Astrocyte (in vitro differentiated cells and primary cell): ENCODE data around the gene NRIP3. TPM values are rescaled to one million over a fixed set of nuclear protein-coding genes. Genes with fewer than 3 reads are reported as not detected.
A peak's percentile ranks its signal among the peaks of the same experiment; 100 is the strongest.

Source experiments
- DNase-seq: peaks from one replicate; pipeline ENCODE4 v3.0.0-alpha.2; 2010; ENCODE audit warnings: low read depth
- FAIRE-seq: peaks from 2 replicates; lab custom pipeline; 2011; peaks lifted over from hg19 to GRCh38; lab: Jason Lieb, UNC
- H2AFZ ChIP-seq: 2 replicates; pipeline ENCODE4 v1.6.0; 2012; ENCODE audit warnings: low read depth, low read length, inconsistent platforms
- H3K27ac ChIP-seq: 2 replicates; pipeline ENCODE4 v1.5.1; 2011; ENCODE audit warnings: low read depth, low read length, inconsistent platforms
- H3K27me3 ChIP-seq: 2 replicates; pipeline ENCODE4 v1.6.0; 2011; ENCODE audit warnings: low read length, inconsistent platforms; ENCODE audit not compliant: insufficient read depth
- H3K36me3 ChIP-seq: 2 replicates; pipeline ENCODE4 v1.5.1; 2011; ENCODE audit warnings: low read length, inconsistent platforms; ENCODE audit not compliant: insufficient read depth
- H3K4me1 ChIP-seq: 2 replicates; pipeline ENCODE4 v1.5.1; 2011; ENCODE audit warnings: low read length, inconsistent platforms; ENCODE audit not compliant: insufficient read depth
- H3K4me2 ChIP-seq: 2 replicates; pipeline ENCODE4 v1.6.0; 2012; ENCODE audit warnings: low read length, inconsistent platforms
- H3K4me3 ChIP-seq: 2 replicates; pipeline ENCODE4 v1.5.1; 2011; ENCODE audit warnings: low read depth, mild to moderate bottlenecking, low read length, inconsistent platforms; ENCODE audit not compliant: insufficient read depth
- H3K79me2 ChIP-seq: 2 replicates; pipeline ENCODE4 v1.6.0; 2012; ENCODE audit warnings: mild to moderate bottlenecking, low read length, inconsistent platforms; ENCODE audit not compliant: insufficient read depth
- H3K9ac ChIP-seq: 2 replicates; pipeline ENCODE4 v1.6.0; 2012; ENCODE audit warnings: mild to moderate bottlenecking, low read length, inconsistent platforms
- H3K9me3 ChIP-seq: 2 replicates; pipeline ENCODE4 v1.5.1; 2012; ENCODE audit warnings: low read depth, mild to moderate bottlenecking, low read length, inconsistent platforms; ENCODE audit not compliant: insufficient read depth
- H4K20me1 ChIP-seq: 2 replicates; pipeline ENCODE4 v1.6.0; 2012; ENCODE audit warnings: low read length, inconsistent platforms; ENCODE audit not compliant: insufficient read depth
- H3K27ac Mint-ChIP-seq: one replicate; pipeline ENCODE4 v1.8.0; 2021; ENCODE audit warnings: mild to moderate bottlenecking, mixed read lengths; ENCODE audit not compliant: unreplicated experiment
- H3K27me3 Mint-ChIP-seq: one replicate; pipeline ENCODE4 v1.8.0; 2021; ENCODE audit warnings: low read depth, mixed read lengths; ENCODE audit not compliant: unreplicated experiment
- H3K36me3 Mint-ChIP-seq: one replicate; pipeline ENCODE4 v1.8.0; 2021; ENCODE audit warnings: low read depth, mixed read lengths; ENCODE audit not compliant: unreplicated experiment
- H3K4me1 Mint-ChIP-seq: one replicate; pipeline ENCODE4 v1.8.0; 2021; ENCODE audit warnings: low read depth, mixed read lengths; ENCODE audit not compliant: unreplicated experiment
- H3K4me3 Mint-ChIP-seq: one replicate; pipeline ENCODE4 v1.8.0; 2021; ENCODE audit warnings: mild to moderate bottlenecking, moderate library complexity, mixed read lengths; ENCODE audit not compliant: unreplicated experiment
- H3K9me3 Mint-ChIP-seq: one replicate; pipeline ENCODE4 v1.8.0; 2021; ENCODE audit warnings: mild to moderate bottlenecking, mixed read lengths; ENCODE audit not compliant: unreplicated experiment
- CTCF ChIP-seq: IDR thresholded peaks from 2 replicates; pipeline ENCODE4 v1.5.1; 2011; ENCODE audit warnings: low read depth, mild to moderate bottlenecking, inconsistent platforms, low read length, moderate library complexity; ENCODE audit not compliant: insufficient read depth
- EZH2 ChIP-seq: IDR thresholded peaks from 2 replicates; pipeline ENCODE4 v1.6.1; 2012; ENCODE audit warnings: mild to moderate bottlenecking, low read length, inconsistent platforms; ENCODE audit not compliant: insufficient read depth
- total RNA-seq: library from RNA; stranded (reverse); gene quantifications from 2 replicates; pipeline ENCODE4 v1.2.1, GENCODE V29; 2021

NRIP3 gene
- total RNA-seq, 1 donor from 2014 or later = 11.6 TPM

- Mint-ChIP-seq H3K9me3 (no peaks in the 10 kb centered on the region), H3K4me3 (no peak overlapping the region), H3K36me3 (peaks cover 14% of the 10 kb centered on the region), H3K27ac (no peak overlapping the region), H3K4me1 (peaks cover 12% of the 10 kb centered on the region), H3K27me3 (peaks cover 6% of the 10 kb centered on the region)
- no peak for TF ChIP-seq EZH2
- TF ChIP-seq CTCF = no peak
- H4K20me1 ChIP-seq = no peaks in the 10 kb centered on the region
- no peaks in the 10 kb centered on the region for H3K4me1 ChIP-seq
- H3K4me2 ChIP-seq = no peak overlapping the region
- H3K4me3 ChIP-seq = no peak overlapping the region
- H3K9ac ChIP-seq = no peak overlapping the region
- H3K36me3 ChIP-seq = no peaks in the 10 kb centered on the region
- no peaks in the 10 kb centered on the region for H3K79me2 ChIP-seq
- FAIRE-seq (no peak), DNase-seq (no peak)
- H3K27me3 ChIP-seq = no peaks in the 10 kb centered on the region
- H3K27ac ChIP-seq = no peak overlapping the region
- H2AFZ ChIP-seq = no peak overlapping the region
- H3K9me3 ChIP-seq = no peaks in the 10 kb centered on the region
These were observed 21.5 kb upstream of the NRIP3 start for GRCh38 chr11:9025101-9025850.

GRCh38 chr11:9022961-9023680 lies 19.3 kb upstream of the NRIP3 start:
- H3K36me3 ChIP-seq = no peaks in the 10 kb centered on the region
- H2AFZ ChIP-seq = no peak overlapping the region
- no peak overlapping the region for H3K27ac Mint-ChIP-seq
- no peak overlapping the region for H3K4me3 ChIP-seq
- no peak overlapping the region for H3K9ac ChIP-seq
- H3K9me3 ChIP-seq = no peaks in the 10 kb centered on the region
- H3K4me1 ChIP-seq = no peaks in the 10 kb centered on the region
- H3K36me3 Mint-ChIP-seq = peaks cover 19% of the 10 kb centered on the region
- no peaks in the 10 kb centered on the region for H3K27me3 ChIP-seq
- no peaks in the 10 kb centered on the region for H4K20me1 ChIP-seq
- H3K4me2 ChIP-seq = no peak overlapping the region
- no peaks in the 10 kb centered on the region for H3K9me3 Mint-ChIP-seq
- DNase-seq (no peak), FAIRE-seq (no peak)
- H3K4me3 Mint-ChIP-seq = no peak overlapping the region
- H3K4me1 Mint-ChIP-seq = peaks cover 3% of the 10 kb centered on the region
- peaks cover 6% of the 10 kb centered on the region for H3K27me3 Mint-ChIP-seq
- no peak overlapping the region for H3K27ac ChIP-seq
- TF ChIP-seq EZH2 = no peak
- no peak for TF ChIP-seq CTCF
- H3K79me2 ChIP-seq = no peaks in the 10 kb centered on the region

- Histone ChIP-seq H2AFZ (no peak overlapping the region), H3K4me3 (no peak overlapping the region), H3K4me1 (no peaks in the 10 kb centered on the region), H3K9ac (no peak overlapping the region), H3K9me3 (no peaks in the 10 kb centered on the region), H3K27ac (no peak overlapping the region), H4K20me1 (no peaks in the 10 kb centered on the region), H3K79me2 (no peaks in the 10 kb centered on the region), H3K27me3 (no peaks in the 10 kb centered on the region), H3K36me3 (no peaks in the 10 kb centered on the region), H3K4me2 (no peak overlapping the region)
- no peak overlapping the region for H3K27ac Mint-ChIP-seq
- H3K4me1 Mint-ChIP-seq = peaks cover 3% of the 10 kb centered on the region
- DNase-seq = peak; percentile 31
- H3K9me3 Mint-ChIP-seq = no peaks in the 10 kb centered on the region
- TF ChIP-seq CTCF (no peak), EZH2 (no peak)
- H3K4me3 Mint-ChIP-seq = no peak overlapping the region
- peaks cover 13% of the 10 kb centered on the region for H3K36me3 Mint-ChIP-seq
- no peak for FAIRE-seq
- peaks cover 6% of the 10 kb centered on the region for H3K27me3 Mint-ChIP-seq
These were observed 17.1 kb upstream of the NRIP3 start for GRCh38 chr11:9020916-9021315.
